HepG2 (cell line): ENCODE data around the gene LYPLA2. TPM values are rescaled to one million over a fixed set of nuclear protein-coding genes. Genes with fewer than 3 reads are reported as not detected.

Source experiments
- ADNP ChIP-seq: sonication (generic); formaldehyde crosslinking; IDR thresholded peaks from 2 replicates; pipeline ENCODE4 v1.4.0; 2020; ENCODE audit warnings: missing genetic modification reagents
- ASH2L ChIP-seq: fragments of 300-600, 200-600 bp; sonication (generic); IDR thresholded peaks from 2 replicates; pipeline ENCODE4 v1.7.0; 2017; ENCODE audit warnings: low read depth, mild to moderate bottlenecking, moderate library complexity, mixed read lengths, low read length; ENCODE audit not compliant: insufficient read length
- ATF1 ChIP-seq: IDR thresholded peaks from 2 replicates; pipeline ENCODE4 v1.6.1; 2016; ENCODE audit warnings: mild to moderate bottlenecking, control low read depth
- CBFB ChIP-seq: sonication (generic); formaldehyde crosslinking; IDR thresholded peaks from 2 replicates; pipeline ENCODE4 v1.4.0; 2020; ENCODE audit warnings: missing genetic modification reagents
- ERF ChIP-seq: IDR thresholded peaks from 2 replicates; pipeline ENCODE4 v1.6.1; 2018; ENCODE audit warnings: missing biosample characterization, missing genetic modification reagents
- GTF3A ChIP-seq: sonication (generic); formaldehyde crosslinking; conservative IDR thresholded peaks from 2 replicates; pipeline ENCODE4 v1.4.0; 2020; ENCODE audit warnings: mild to moderate bottlenecking, missing genetic modification reagents
- HDAC6 ChIP-seq: fragments of 200-600 bp; sonication (generic); IDR thresholded peaks from 2 replicates; pipeline ENCODE4 v1.7.0; 2017; ENCODE audit warnings: mild to moderate bottlenecking, antibody characterized with exemption, low read length, low read depth
- IRF2 ChIP-seq: IDR thresholded peaks from 2 replicates; pipeline ENCODE4 v1.6.1; 2018; ENCODE audit warnings: missing genetic modification reagents, missing compliant biosample characterization
- KMT2B ChIP-seq: IDR thresholded peaks from 2 replicates; pipeline ENCODE4 v1.6.1; 2016; ENCODE audit warnings: missing genetic modification reagents, missing compliant biosample characterization
- MTA3 ChIP-seq: sonication (generic); formaldehyde crosslinking; IDR thresholded peaks from 2 replicates; pipeline ENCODE4 v1.4.0; 2020; ENCODE audit warnings: missing genetic modification reagents
- NCOA2 ChIP-seq: sonication (generic); formaldehyde crosslinking; IDR thresholded peaks from 2 replicates; pipeline ENCODE4 v1.8.0; 2022; ENCODE audit warnings: inconsistent platforms
- NR2C2 ChIP-seq: sonication (generic); formaldehyde crosslinking; IDR thresholded peaks from 2 replicates; pipeline ENCODE4 v1.4.0; 2020; ENCODE audit warnings: missing genetic modification reagents, mild to moderate bottlenecking, moderate library complexity, borderline replicate concordance
- PRMT3 ChIP-seq: sonication (generic); formaldehyde crosslinking; IDR thresholded peaks from 2 replicates; pipeline ENCODE4 v1.8.1; 2022; ENCODE audit warnings: low read depth, mild to moderate bottlenecking, moderate library complexity, missing genetic modification reagents, borderline replicate concordance
- RARG ChIP-seq: sonication (generic); formaldehyde crosslinking; IDR thresholded peaks from 2 replicates; pipeline ENCODE4 v1.4.0; 2020; ENCODE audit warnings: low read depth, mild to moderate bottlenecking, missing genetic modification reagents
- SNAPC4 ChIP-seq: sonication (generic); formaldehyde crosslinking; IDR thresholded peaks from 2 replicates; pipeline ENCODE4 v1.4.0; 2020; ENCODE audit warnings: mild to moderate bottlenecking, missing genetic modification reagents
- SNAPC5 ChIP-seq: sonication (generic); formaldehyde crosslinking; IDR thresholded peaks from 2 replicates; pipeline ENCODE4 v1.8.1; 2023; ENCODE audit warnings: mild to moderate bottlenecking, missing genetic modification reagents, borderline replicate concordance
- TEAD2 ChIP-seq: sonication (generic); formaldehyde crosslinking; IDR thresholded peaks from 2 replicates; pipeline ENCODE4 v1.9.0; 2021; ENCODE audit warnings: missing genetic modification reagents
- ZFP37 ChIP-seq: sonication (generic); formaldehyde crosslinking; IDR thresholded peaks from 2 replicates; pipeline ENCODE4 v1.4.0; 2020; ENCODE audit warnings: missing genetic modification reagents, borderline replicate concordance
- ZNF101 ChIP-seq: sonication (generic); formaldehyde crosslinking; IDR thresholded peaks from 2 replicates; pipeline ENCODE4 v1.4.0; 2020; ENCODE audit warnings: mild to moderate bottlenecking, low read depth, missing genetic modification reagents, borderline replicate concordance
- ZNF501 ChIP-seq: sonication (generic); formaldehyde crosslinking; IDR thresholded peaks from 2 replicates; pipeline ENCODE4 v1.5.1; 2020; ENCODE audit warnings: mild to moderate bottlenecking, moderate library complexity, missing genetic modification reagents
- ZNF615 ChIP-seq: sonication (generic); formaldehyde crosslinking; IDR thresholded peaks from 2 replicates; pipeline ENCODE4 v1.5.0; 2020; ENCODE audit warnings: mild to moderate bottlenecking, missing genetic modification reagents, borderline replicate concordance
- ZNF644 ChIP-seq: IDR thresholded peaks from 2 replicates; pipeline ENCODE4 v1.6.1; 2016; ENCODE audit warnings: low read depth
- ZSCAN9 ChIP-seq: IDR thresholded peaks from 2 replicates; pipeline ENCODE4 v1.6.1; 2016; ENCODE audit warnings: borderline replicate concordance
- polyA plus RNA-seq, 8 experiments: library from polyadenylated mRNA; depleted of rRNA in 3 of 8; stranded (reverse) in 7 of 8; unstranded in 1 of 8; fragments of >200 nt; fragmentation: Illumina TruSeq in 4 of 8; extraction: Trizol in 4 of 8; gene quantifications; 2 replicates each; pipeline versions ENCODE4 v1.2.1 to v1.2.3, GENCODE V29; 2011 to 2016; ENCODE audit warnings: low read depth in 4 of 8, missing spikeins in 1 of 8, mixed read lengths in 1 of 8; ENCODE audit not compliant: insufficient read depth in 1 of 8
- total RNA-seq, 5 experiments: library from RNA; depleted of rRNA; stranded (reverse); fragments of >200 nt; fragmentation: Illumina TruSeq; extraction: Trizol; gene quantifications; 2 replicates each; pipeline ENCODE4 v1.2.3, GENCODE V29; 2016; ENCODE audit warnings: low read depth in 1 of 5
- TF ChIP-seq, protein P1 (sequence below): sonication (generic); formaldehyde crosslinking; IDR thresholded peaks from 2 replicates; pipeline ENCODE4 v1.5.0; 2020; ENCODE audit warnings: missing genetic modification reagents

Gene LYPLA2
- total and polyA plus RNA-seq, 2 of the 13 experiments (the other 11 are each of a cell fraction or from before 2014, with no cell fraction given), result 72.1 to 73.2 TPM

DNA sequence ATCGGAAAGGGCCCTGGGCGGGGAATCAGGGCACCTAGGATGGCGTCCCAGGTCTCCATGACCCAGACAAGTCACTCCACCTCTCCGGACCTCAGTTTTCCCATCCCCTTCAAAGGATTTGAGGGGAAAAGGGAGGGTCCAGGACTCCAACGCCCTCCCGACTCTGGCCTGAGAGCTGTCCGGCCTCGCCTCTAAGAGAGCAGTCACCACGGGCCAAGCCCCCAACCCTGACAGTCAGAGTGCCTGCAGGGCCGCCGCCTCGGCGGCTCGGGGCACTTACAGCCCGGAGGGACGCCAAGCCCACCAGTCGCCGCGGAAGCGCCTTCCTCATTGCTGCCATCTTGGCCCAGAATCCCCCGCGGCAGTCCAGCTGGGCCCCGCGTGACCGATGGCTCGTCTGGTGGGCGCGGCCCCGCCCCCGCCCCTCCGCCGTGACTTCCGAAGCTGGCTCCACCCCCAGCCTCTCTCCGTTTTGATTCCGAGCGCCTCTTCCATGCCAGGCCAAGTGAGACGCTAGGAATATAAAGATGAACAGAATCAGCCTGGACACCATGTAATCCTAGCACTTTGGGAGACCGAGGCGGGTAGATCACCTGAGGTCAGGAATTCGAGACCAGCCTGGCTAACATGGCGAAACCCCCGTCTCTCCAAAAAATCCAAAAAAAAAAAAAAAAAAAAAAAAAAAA is 34.3 kb downstream of the LYPLA2 start, which contains the start of gene HMGCL (continued):
- no peak for TF ChIP-seq RARG
- no peak for TF ChIP-seq ATF1
- no peak for TF ChIP-seq HDAC6
- peak; percentile 49; the same call in 1 of the 2 replicates for TF ChIP-seq ZFP37
- no peak for TF ChIP-seq ZNF615 (CRISPR knock-in tag)
- no peak; the same call in 1 of the 2 replicates for TF ChIP-seq GTF3A (CRISPR knock-in tag)
- 0 out of 2 replicates have a peak, but pooled peaks have one; percentile 9 for TF ChIP-seq NCOA2 (CRISPR knock-in tag)
- peak; percentile 74; the same call in 1 of the 2 replicates for TF ChIP-seq KMT2B
- TF ChIP-seq MTA3, result no peak
- peak; percentile 46; the same call in 1 of the 2 replicates for TF ChIP-seq NR2C2 (CRISPR knock-in tag)
- TF ChIP-seq SNAPC5 (CRISPR knock-in tag), result peak; percentile 81; the same call in 1 of the 2 replicates
- 0 out of 2 replicates have a peak, but pooled peaks have one; percentile 37 for TF ChIP-seq TEAD2 (CRISPR knock-in tag)
- no peak for TF ChIP-seq PRMT3 (CRISPR knock-in tag)
- peak; percentile 84 for TF ChIP-seq ASH2L
- TF ChIP-seq ZSCAN9 (CRISPR knock-in tag), result peak; percentile 74; the same call in 1 of the 2 replicates
- TF ChIP-seq ADNP (CRISPR knock-in tag), result no peak
- TF ChIP-seq ZNF501, result peak; percentile 76; the same call in 1 of the 2 replicates
- TF ChIP-seq SNAPC4 (CRISPR knock-in tag), result no peak
- TF ChIP-seq, protein P1, sequence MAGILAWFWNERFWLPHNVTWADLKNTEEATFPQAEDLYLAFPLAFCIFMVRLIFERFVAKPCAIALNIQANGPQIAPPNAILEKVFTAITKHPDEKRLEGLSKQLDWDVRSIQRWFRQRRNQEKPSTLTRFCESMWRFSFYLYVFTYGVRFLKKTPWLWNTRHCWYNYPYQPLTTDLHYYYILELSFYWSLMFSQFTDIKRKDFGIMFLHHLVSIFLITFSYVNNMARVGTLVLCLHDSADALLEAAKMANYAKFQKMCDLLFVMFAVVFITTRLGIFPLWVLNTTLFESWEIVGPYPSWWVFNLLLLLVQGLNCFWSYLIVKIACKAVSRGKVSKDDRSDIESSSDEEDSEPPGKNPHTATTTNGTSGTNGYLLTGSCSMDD (CRISPR knock-in tag), result peak; percentile 70; the same call in 1 of the 2 replicates
- TF ChIP-seq ZNF644, result peak; percentile 57; the same call in 1 of the 2 replicates
- TF ChIP-seq ERF (CRISPR knock-in tag), result peak; percentile 90
- peak; percentile 57; the same call in 1 of the 2 replicates for TF ChIP-seq IRF2 (CRISPR knock-in tag)
- 0 out of 2 replicates have a peak, but pooled peaks have one; percentile 54 for TF ChIP-seq ZNF101 (CRISPR knock-in tag)
- TF ChIP-seq CBFB (CRISPR knock-in tag), result no peak
